ENCODE data around the gene MNX1. TPM values are rescaled to one million over a fixed set of nuclear protein-coding genes. Genes with fewer than 3 reads are reported as not detected.

MNX1 gene
- total and polyA plus RNA-seq, 2 donors (not counting 1 experiment from before 2014, with no cell fraction given), result not detected

DNA sequence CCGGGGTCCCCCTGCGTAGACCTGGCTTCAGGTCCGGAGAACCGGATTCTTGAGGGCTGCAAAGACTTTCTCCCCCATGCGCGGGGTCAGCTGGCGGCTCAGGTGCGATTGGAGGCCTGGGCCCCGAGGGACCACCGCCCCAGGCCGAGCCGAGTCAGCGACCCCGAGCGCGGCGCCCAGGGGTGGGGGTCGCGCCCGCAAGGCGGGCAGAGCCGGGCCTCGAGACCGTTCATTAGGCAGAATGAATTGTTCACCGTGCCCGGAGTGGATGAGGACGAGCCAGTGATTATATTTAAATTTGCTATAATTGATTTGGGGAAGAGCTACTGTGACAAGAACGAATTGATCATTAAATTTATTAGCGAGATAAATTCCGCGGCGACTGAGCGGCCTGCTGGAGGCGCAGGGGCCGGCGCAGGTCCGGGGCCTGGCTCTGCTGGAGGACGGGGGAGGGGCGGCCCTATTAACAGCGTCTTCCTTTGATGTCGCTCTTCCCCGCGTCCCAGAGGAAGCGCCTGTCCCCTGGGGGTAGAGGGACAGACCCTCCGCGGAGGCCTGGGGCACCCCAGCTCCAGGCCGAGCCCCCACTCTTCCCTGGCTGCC, 7.5 kb downstream of the MNX1 start:
- H3K27me3 ChIP-seq (ENCODE audit: control insufficient read depth, insufficient read depth, low read length), result peaks cover 62% of the 10 kb centered on the region
- H4K20me1 ChIP-seq (ENCODE audit: control insufficient read depth, extremely low read depth, insufficient read depth, low read length), result no peaks in the 10 kb centered on the region
- no peak overlapping the region for H3K4me2 ChIP-seq (ENCODE audit: extremely low read depth, insufficient read depth, low read length)
- H3K4me1 ChIP-seq (ENCODE audit: control insufficient read depth, extremely low read depth, insufficient read depth, low read length), result no peaks in the 10 kb centered on the region
- DNase-seq (ENCODE audit: low read depth in 2 of 2), result no peak
- H3K36me3 ChIP-seq (ENCODE audit: control insufficient read depth, insufficient read depth, low read length), result no peaks in the 10 kb centered on the region
- no peaks in the 10 kb centered on the region for H3K9me3 ChIP-seq (ENCODE audit: control insufficient read depth, insufficient read depth, low read depth, low read length)
- H2AFZ ChIP-seq (ENCODE audit: low read length), result no peak overlapping the region
- TF ChIP-seq, protein P1, sequence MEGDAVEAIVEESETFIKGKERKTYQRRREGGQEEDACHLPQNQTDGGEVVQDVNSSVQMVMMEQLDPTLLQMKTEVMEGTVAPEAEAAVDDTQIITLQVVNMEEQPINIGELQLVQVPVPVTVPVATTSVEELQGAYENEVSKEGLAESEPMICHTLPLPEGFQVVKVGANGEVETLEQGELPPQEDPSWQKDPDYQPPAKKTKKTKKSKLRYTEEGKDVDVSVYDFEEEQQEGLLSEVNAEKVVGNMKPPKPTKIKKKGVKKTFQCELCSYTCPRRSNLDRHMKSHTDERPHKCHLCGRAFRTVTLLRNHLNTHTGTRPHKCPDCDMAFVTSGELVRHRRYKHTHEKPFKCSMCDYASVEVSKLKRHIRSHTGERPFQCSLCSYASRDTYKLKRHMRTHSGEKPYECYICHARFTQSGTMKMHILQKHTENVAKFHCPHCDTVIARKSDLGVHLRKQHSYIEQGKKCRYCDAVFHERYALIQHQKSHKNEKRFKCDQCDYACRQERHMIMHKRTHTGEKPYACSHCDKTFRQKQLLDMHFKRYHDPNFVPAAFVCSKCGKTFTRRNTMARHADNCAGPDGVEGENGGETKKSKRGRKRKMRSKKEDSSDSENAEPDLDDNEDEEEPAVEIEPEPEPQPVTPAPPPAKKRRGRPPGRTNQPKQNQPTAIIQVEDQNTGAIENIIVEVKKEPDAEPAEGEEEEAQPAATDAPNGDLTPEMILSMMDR (conservative IDR thresholded peaks at IDR 0.05 in 1 of 2, IDR thresholded peaks at IDR 0.05 in 1 of 2; ENCODE audit: low read depth in 1 of 2, low read length in 2 of 2), result no peak
- TF ChIP-seq EZH2 (IDR thresholded peaks at IDR 0.05; ENCODE audit: low read length, missing control alignments), result peak; percentile 6
- no peak overlapping the region for H3K9ac ChIP-seq (ENCODE audit: insufficient read depth, low read length)
- no peak overlapping the region for H3K4me3 ChIP-seq (replicated peaks in 1 of 4; ENCODE audit: control extremely low read depth in 1 of 4, insufficient read depth in 1 of 4, low read depth in 3 of 4, low read length in 4 of 4)
- H3K27ac ChIP-seq (ENCODE audit: insufficient read depth, low read length), result no peak overlapping the region
- H3K79me2 ChIP-seq (ENCODE audit: control insufficient read depth, insufficient read depth, low read length), result no peaks in the 10 kb centered on the region

DNA sequence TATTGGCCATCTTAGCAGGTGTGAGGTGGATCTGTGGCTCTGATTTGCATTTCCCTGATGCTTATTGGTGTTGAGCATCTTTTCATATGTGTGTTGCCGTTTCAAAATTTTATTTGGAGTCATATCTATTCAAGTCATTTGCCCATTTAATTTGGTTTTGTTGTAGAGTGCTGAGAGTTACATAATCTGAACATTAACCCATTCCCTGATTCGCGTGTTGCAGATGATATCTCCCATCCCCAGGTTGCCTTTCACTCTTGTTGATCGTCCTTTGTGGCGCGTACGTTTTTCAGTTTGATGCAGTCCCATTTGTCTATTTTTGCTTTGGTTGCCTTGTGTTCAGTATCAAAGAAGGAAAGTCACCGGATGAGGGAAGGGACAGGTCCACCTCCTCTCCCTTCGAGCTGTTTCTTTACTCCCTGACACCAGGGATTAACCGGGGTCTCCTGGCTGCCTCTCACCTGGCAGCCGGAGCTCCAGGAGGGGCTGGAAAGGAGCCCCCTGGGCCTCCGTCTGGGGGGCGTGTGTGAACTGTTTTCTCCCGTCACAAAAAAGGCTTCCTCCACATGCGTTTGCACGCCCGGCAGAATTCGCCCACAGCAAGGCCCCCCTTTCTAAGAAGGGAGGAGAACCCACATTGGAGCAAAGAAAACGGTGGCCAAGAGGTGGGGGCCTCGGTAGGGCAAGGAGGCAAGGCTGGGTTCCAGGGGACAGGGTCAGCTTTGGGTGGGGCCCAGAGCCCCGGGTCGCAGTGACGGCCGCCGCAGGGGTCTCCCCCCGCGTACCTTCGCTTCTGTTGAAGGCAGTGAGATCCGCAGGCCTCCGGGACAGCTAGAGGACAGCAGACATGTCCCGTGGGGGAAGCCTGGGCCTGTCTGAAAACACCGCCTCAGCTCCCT, 8.3 kb downstream of the MNX1 start:
- Histone ChIP-seq H3K27me3 (ENCODE audit: control insufficient read depth, insufficient read depth, low read length) (peaks cover 63% of the 10 kb centered on the region), H3K9ac (ENCODE audit: insufficient read depth, low read length) (no peak overlapping the region), H3K36me3 (ENCODE audit: control insufficient read depth, insufficient read depth, low read length) (no peaks in the 10 kb centered on the region), H3K4me3 (replicated peaks in 1 of 4; ENCODE audit: control extremely low read depth in 1 of 4, insufficient read depth in 1 of 4, low read depth in 3 of 4, low read length in 4 of 4) (no peak overlapping the region), H3K4me2 (ENCODE audit: extremely low read depth, insufficient read depth, low read length) (no peak overlapping the region), H2AFZ (ENCODE audit: low read length) (no peak overlapping the region), H3K79me2 (ENCODE audit: control insufficient read depth, insufficient read depth, low read length) (no peaks in the 10 kb centered on the region), H3K9me3 (ENCODE audit: control insufficient read depth, insufficient read depth, low read depth, low read length) (no peaks in the 10 kb centered on the region), H3K4me1 (ENCODE audit: control insufficient read depth, extremely low read depth, insufficient read depth, low read length) (no peaks in the 10 kb centered on the region), H4K20me1 (ENCODE audit: control insufficient read depth, extremely low read depth, insufficient read depth, low read length) (no peaks in the 10 kb centered on the region), H3K27ac (ENCODE audit: insufficient read depth, low read length) (no peak overlapping the region)
- TF ChIP-seq EZH2 (IDR thresholded peaks at IDR 0.05; ENCODE audit: low read length, missing control alignments), result peak; percentile 88
- TF ChIP-seq, protein P1 (conservative IDR thresholded peaks at IDR 0.05 in 1 of 2, IDR thresholded peaks at IDR 0.05 in 1 of 2; ENCODE audit: low read depth in 1 of 2, low read length in 2 of 2), result no peak
- no peak for DNase-seq (ENCODE audit: low read depth in 2 of 2)

Data from fibroblast of lung (primary cell).